ENCODE results near the gene KIAA1217. TPM values are rescaled to one million over a fixed set of nuclear protein-coding genes. Genes with fewer than 3 reads are reported as not detected.

KIAA1217 gene
- total and polyA plus RNA-seq, 2 of the 8 experiments (the other 6 are each of a cell fraction or from before 2014, with no cell fraction given) = 4.5 to 15.6 TPM

GRCh38 chr10:24315211-24315610 lies 106.3 kb downstream of the KIAA1217 start:
- Histone ChIP-seq H3K9ac (replicated peaks in 1 of 4; ENCODE audit: extremely low read depth in 1 of 4, low read depth in 3 of 4, low read length in 3 of 4) (no peak overlapping the region), H2BK5ac (ENCODE audit: low read depth, low read length) (no peak overlapping the region), H2BK20ac (ENCODE audit: low read length) (no peak overlapping the region), H4K8ac (ENCODE audit: extremely low read depth, insufficient read depth, low read length) (no peak overlapping the region), H4K91ac (replicated peaks; ENCODE audit: insufficient read length, low read length) (no peak overlapping the region), H3K79me2 (ENCODE audit: control insufficient read depth in 1 of 2, insufficient read depth in 2 of 2, low read length in 2 of 2) (no peaks in the 10 kb centered on the region), H3K4ac (replicated peaks; ENCODE audit: insufficient read length, low read depth, low read length) (no peak overlapping the region), H3K14ac (ENCODE audit: insufficient read length) (no peak overlapping the region), H3K18ac (ENCODE audit: extremely low read depth, low read length) (no peak overlapping the region), H3K4me1 (replicated peaks in 1 of 4; ENCODE audit: control insufficient read depth in 3 of 4, insufficient read depth in 4 of 4, low read length in 3 of 4) (no peaks in the 10 kb centered on the region), H4K20me1 (replicated peaks in 1 of 2; ENCODE audit: control insufficient read depth in 1 of 2, insufficient read depth in 2 of 2, low read length in 2 of 2) (no peaks in the 10 kb centered on the region), H3K23me2 (ENCODE audit: low read depth, low read length) (no peaks in the 10 kb centered on the region), H3K23ac (ENCODE audit: insufficient read length) (no peak overlapping the region), H3K36me3 (ENCODE audit: control insufficient read depth in 2 of 4, insufficient read depth in 4 of 4, low read length in 3 of 4) (no peaks in the 10 kb centered on the region), H3K56ac (replicated peaks; ENCODE audit: insufficient read length, low read depth, low read length) (no peak overlapping the region), H3K27me3 (replicated peaks in 1 of 4; ENCODE audit: control insufficient read depth in 3 of 4, extremely low read depth in 1 of 4, insufficient read depth in 3 of 4, low read length in 3 of 4) (peaks cover 0 to 2% (median 0%) of the 10 kb centered on the region in 4 experiments; a peak in 1 of 7 replicates), H3K79me1 (ENCODE audit: low read depth, low read length) (no peaks in the 10 kb centered on the region), H3K9me3 (ENCODE audit: insufficient read depth in 2 of 2, low read depth in 1 of 2, low read length in 1 of 2) (no peaks in the 10 kb centered on the region), H2AK5ac (ENCODE audit: low read depth, low read length) (no peak overlapping the region), H3K4me2 (ENCODE audit: insufficient read depth in 1 of 2, low read depth in 2 of 2, low read length in 2 of 2) (no peak overlapping the region), H2BK120ac (replicated peaks; ENCODE audit: low read depth, low read length) (no peak overlapping the region), H3K27ac (ENCODE audit: low read depth, low read length) (no peak overlapping the region), H3K4me3 (ENCODE audit: extremely low read depth in 1 of 4, insufficient read depth in 2 of 4, low read depth in 3 of 4, low read length in 4 of 4) (no peak overlapping the region), H4K5ac (ENCODE audit: insufficient read length, low read depth, low read length) (no peak overlapping the region), H2BK15ac (ENCODE audit: low read length) (no peak overlapping the region), H2AFZ (ENCODE audit: low read length) (no peak overlapping the region), H2BK12ac (ENCODE audit: low read depth, low read length) (no peak overlapping the region)
- DNase-seq (ENCODE audit: low read depth in 1 of 2, low spot score in 2 of 2) = no peak
- TF ChIP-seq SIX5 (IDR thresholded peaks at IDR 0.05; ENCODE audit: low read depth, low read length) (no peak), TEAD4 (IDR thresholded peaks at IDR 0.05; ENCODE audit: low read depth, low read length) (no peak), CTBP2 (IDR thresholded peaks at IDR 0.05; ENCODE audit: borderline replicate concordance, insufficient read depth, insufficient read length, low read length) (no peak), RAD21 (IDR thresholded peaks at IDR 0.05 in 1 of 2, conservative IDR thresholded peaks at IDR 0.05 in 1 of 2; ENCODE audit: low read depth in 2 of 2, low read length in 2 of 2) (no peak), CBX5 (IDR thresholded peaks at IDR 0.05; ENCODE audit: low read depth, low read length) (no peak)
- TF ChIP-seq, protein P1, sequence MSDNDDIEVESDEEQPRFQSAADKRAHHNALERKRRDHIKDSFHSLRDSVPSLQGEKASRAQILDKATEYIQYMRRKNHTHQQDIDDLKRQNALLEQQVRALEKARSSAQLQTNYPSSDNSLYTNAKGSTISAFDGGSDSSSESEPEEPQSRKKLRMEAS (IDR thresholded peaks at IDR 0.05) = no peak
- WGBS, 2 experiments (ENCODE audit: extremely low coverage in 1 of 2, insufficient coverage in 1 of 2, insufficient read length in 1 of 2, insufficient replicate concordance in 2 of 2, low coverage in 1 of 2, low lambda C conversion rate in 2 of 2, missing lambda C conversion rate in 1 of 2) = 88% methylated on average over 7 of the region's 7 CpGs; no CpG with 5 or more reads in 1 of the 2 experiments
- ChIA-PET CTCF (ENCODE audit: partially characterized antibody) (interaction anchor here (0.6 to 1.8 kb wide), 2 partner anchors 92 to 1990 kb away, joined by 3 to 5 read pairs; no protein-coding TSS in a partner anchor), POLR2A (ENCODE audit: partially characterized antibody) (no interaction called here)
- no peak for FAIRE-seq

All from H1 (cell line).